Spleen (tissue), 7 donors: ENCODE measurements around the gene EVC.

Source experiments
- CTCF ChIP-seq, 11 experiments: fragments of 200-600 bp in 7 of 11; fragments of 450-650 bp in 4 of 11; sonication (generic) in 4 of 11; IDR thresholded peaks in 8 of 11; conservative IDR thresholded peaks in 3 of 11; 1 replicate in 7 of 11; 2 replicates in 4 of 11; pipeline versions ENCODE4 v1.4.0 to v1.8.0; 2016 to 2021; ENCODE audit warnings: antibody characterized with exemption in 11 of 11, inconsistent platforms in 4 of 11, mild to moderate bottlenecking in 1 of 11
- POLR2A ChIP-seq, 3 donors: fragments of 450-650 bp; IDR thresholded peaks; one replicate each; pipeline ENCODE4 v1.5.1; 2017; ENCODE audit warnings: antibody characterized with exemption in 3 of 3, mild to moderate bottlenecking in 1 of 3
- POLR2AphosphoS5 ChIP-seq, 3 donors: sonication (generic); formaldehyde crosslinking; IDR thresholded peaks; one replicate each; pipeline ENCODE4 v1.5.1; 2017; ENCODE audit warnings: antibody characterized with exemption in 3 of 3
- donor health status: DM: no; HTN: no; CAD: no; lungs with moderate emphysema.
- donor health status: DM: no; HTN: no; CAD: no.
- donor health status: DM: no; HTN: no; CAD: no.

- TF ChIP-seq CTCF (IDR thresholded peaks at IDR 0.05 in 8 of 11, conservative IDR thresholded peaks at IDR 0.05 in 3 of 11) (no peak), POLR2A (IDR thresholded peaks at IDR 0.05) (no peak), POLR2AphosphoS5 (IDR thresholded peaks at IDR 0.05) (no peak)
Observed at GRCh38 chr4:5805270-5805669, 94.3 kb downstream of the EVC start.
